H7 (cell line): ENCODE results near the gene TMEM255B. TPM values are rescaled to one million over a fixed set of nuclear protein-coding genes. Genes with fewer than 3 reads are reported as not detected.
"Not testable (repeated sequence)": the region's sequence is repeated elsewhere in the genome, so short reads cannot be mapped to it uniquely, and the experiment has no call there.

Source experiments
- DNase-seq: peaks from one replicate; pipeline ENCODE4 v3.0.0; 2012
- H3K27me3 ChIP-seq: 2 replicates; pipeline ENCODE4 v1.6.0; 2011; ENCODE audit warnings: mild to moderate bottlenecking, low read length; ENCODE audit not compliant: control insufficient read depth, insufficient read depth
- H3K36me3 ChIP-seq: replicated peaks from 2 replicates; pipeline ENCODE4 v1.5.1; 2011; ENCODE audit warnings: low read length; ENCODE audit not compliant: control insufficient read depth, insufficient read depth
- H3K4me3 ChIP-seq: 2 replicates; pipeline ENCODE4 v1.5.1; 2011; ENCODE audit warnings: low read depth, mild to moderate bottlenecking, control low read depth, low read length, moderate library complexity; ENCODE audit not compliant: insufficient read depth
- total RNA-seq: library from RNA; depleted of rRNA; stranded (reverse); fragments of >200 nt; shearing (Covaris generic); gene quantifications from 2 replicates; pipeline ENCODE4 v1.2.3, GENCODE V29; 2014

The TMEM255B gene
- total RNA-seq, 1 experiment from 2014 or later, result 2.7 TPM

- DNase-seq, H3K27me3 ChIP-seq, H3K4me3 ChIP-seq, H3K36me3 ChIP-seq: not testable (repeated sequence)
These were observed 30.9 kb downstream of the TMEM255B start for GRCh38 chr13:113789931-113790330.

GRCh38 chr13:113791226-113791625 is 32.2 kb downstream of the TMEM255B start:
- no peaks in the 10 kb centered on the region for H3K36me3 ChIP-seq
- no peak overlapping the region for H3K4me3 ChIP-seq
- H3K27me3 ChIP-seq, result no peaks in the 10 kb centered on the region
- peak; percentile 52 for DNase-seq

GRCh38 chr13:113791761-113792160 is 32.7 kb downstream of the TMEM255B start:
- no peak overlapping the region for H3K4me3 ChIP-seq
- H3K36me3 ChIP-seq, result no peaks in the 10 kb centered on the region
- no peaks in the 10 kb centered on the region for H3K27me3 ChIP-seq
- DNase-seq, result peak; percentile 66

GRCh38 chr13:113792236-113792770 is 33.3 kb downstream of the TMEM255B start:
- DNase-seq, result peak; percentile 43
- no peaks in the 10 kb centered on the region for H3K36me3 ChIP-seq
- no peaks in the 10 kb centered on the region for H3K27me3 ChIP-seq
- no peak overlapping the region for H3K4me3 ChIP-seq

- H3K36me3 ChIP-seq, result no peaks in the 10 kb centered on the region
- no peaks in the 10 kb centered on the region for H3K27me3 ChIP-seq
- H3K4me3 ChIP-seq, result no peak overlapping the region
- DNase-seq, result peak; percentile 50
These were observed 34.1 kb downstream of the TMEM255B start for GRCh38 chr13:113792886-113793717.

- peak; percentile 60 for DNase-seq
- Histone ChIP-seq H3K36me3 (no peaks in the 10 kb centered on the region), H3K27me3 (no peaks in the 10 kb centered on the region), H3K4me3 (no peak overlapping the region)
These were observed 34.7 kb downstream of the TMEM255B start for GRCh38 chr13:113793718-113794085.

- DNase-seq, result peak; percentile 43
These were observed 35.1 kb downstream of the TMEM255B start for GRCh38 chr13:113794086-113794485.

GRCh38 chr13:113794764-113795173 is 35.7 kb downstream of the TMEM255B start:
- Histone ChIP-seq H3K36me3 (no peaks in the 10 kb centered on the region), H3K4me3 (no peak overlapping the region), H3K27me3 (no peaks in the 10 kb centered on the region)
- DNase-seq, result peak; percentile 54

More at GRCh38 chr13:113794086-113794485, 35.1 kb downstream of the TMEM255B start:
- Histone ChIP-seq H3K4me3 (no peak overlapping the region), H3K27me3 (no peaks in the 10 kb centered on the region), H3K36me3 (no peaks in the 10 kb centered on the region)

GRCh38 chr13:113795362-113795761 is 36.3 kb downstream of the TMEM255B start:
- H3K36me3 ChIP-seq, H3K27me3 ChIP-seq, DNase-seq, H3K4me3 ChIP-seq: not testable (repeated sequence)

- DNase-seq, result peak; percentile 53
- Histone ChIP-seq H3K27me3 (no peaks in the 10 kb centered on the region), H3K36me3 (no peaks in the 10 kb centered on the region), H3K4me3 (no peak overlapping the region)
These were observed 37.4 kb downstream of the TMEM255B start for GRCh38 chr13:113796211-113796963.

GRCh38 chr13:113796964-113797676 is 38.1 kb downstream of the TMEM255B start:
- no peaks in the 10 kb centered on the region for H3K36me3 ChIP-seq
- H3K27me3 ChIP-seq, result no peaks in the 10 kb centered on the region
- no peak overlapping the region for H3K4me3 ChIP-seq
- no peak for DNase-seq

- H3K36me3 ChIP-seq, result no peaks in the 10 kb centered on the region
- no peaks in the 10 kb centered on the region for H3K27me3 ChIP-seq
- DNase-seq, result no peak
- H3K4me3 ChIP-seq, result no peak overlapping the region
These were observed 39.3 kb downstream of the TMEM255B start for GRCh38 chr13:113798200-113798811.

GRCh38 chr13:113800576-113800926 is 41.5 kb downstream of the TMEM255B start:
- DNase-seq, result peak; percentile 49

GRCh38 chr13:113801289-113801961 is 42.4 kb downstream of the TMEM255B start:
- peak; percentile 68 for DNase-seq
- Histone ChIP-seq H3K4me3 (no peak overlapping the region), H3K36me3 (no peaks in the 10 kb centered on the region), H3K27me3 (no peaks in the 10 kb centered on the region)

More at GRCh38 chr13:113800576-113800926, 41.5 kb downstream of the TMEM255B start:
- no peak overlapping the region for H3K4me3 ChIP-seq
- H3K36me3 ChIP-seq, result no peaks in the 10 kb centered on the region
- no peaks in the 10 kb centered on the region for H3K27me3 ChIP-seq
